Naive B cell (primary cell): ENCODE measurements around the gene MFNG. TPM values are rescaled to one million over a fixed set of nuclear protein-coding genes. Genes with fewer than 3 reads are reported as not detected.
A peak's percentile ranks its signal among the peaks of the same experiment; 100 is the strongest.

Experiments
- ATAC-seq, 2 donors: fragments of 150-1000 bp; cut with Tn5 transposase; 2 replicates each; pipeline ENCODE4 v1.10.0; 2021; ENCODE audit warnings: low read depth in 2 of 2, mild to moderate bottlenecking in 2 of 2, moderate library complexity in 2 of 2
- DNase-seq: peaks from one replicate; pipeline ENCODE4 v3.0.0; 2022
- H3K27ac Mint-ChIP-seq, 6 donors: one replicate each; pipeline ENCODE4 v1.8.0; 2020 to 2022; ENCODE audit warnings: mild to moderate bottlenecking in 6 of 6, mixed read lengths in 6 of 6, moderate library complexity in 5 of 6, inconsistent platforms in 2 of 6
- H3K27me3 Mint-ChIP-seq, 3 donors: one replicate each; pipeline ENCODE4 v1.8.0; 2021 to 2022; ENCODE audit warnings: mixed read lengths in 3 of 3, mild to moderate bottlenecking in 1 of 3
- H3K36me3 Mint-ChIP-seq, 2 donors: one replicate each; pipeline ENCODE4 v1.8.0; 2020 to 2022; ENCODE audit warnings: mixed read lengths in 2 of 2, inconsistent platforms in 1 of 2, mild to moderate bottlenecking in 1 of 2
- H3K4me1 Mint-ChIP-seq, 3 donors: one replicate each; pipeline ENCODE4 v1.8.0; 2020 to 2022; ENCODE audit warnings: mixed read lengths in 3 of 3, inconsistent platforms in 1 of 3, mild to moderate bottlenecking in 1 of 3, moderate library complexity in 1 of 3
- H3K4me3 Mint-ChIP-seq, 8 donors: one replicate each; pipeline ENCODE4 v1.8.0; 2020 to 2022; ENCODE audit warnings: mild to moderate bottlenecking in 8 of 8, mixed read lengths in 8 of 8, moderate library complexity in 8 of 8, inconsistent platforms in 2 of 8
- H3K9me3 Mint-ChIP-seq, 7 donors: one replicate each; pipeline ENCODE4 v1.8.0; 2020 to 2022; ENCODE audit warnings: mixed read lengths in 7 of 7, mild to moderate bottlenecking in 5 of 7, inconsistent platforms in 2 of 7, moderate library complexity in 1 of 7
- polyA plus RNA-seq, 6 donors: library from polyadenylated mRNA; unstranded; fragments of 300-500 nt; fragmentation: Illumina TruSeq; gene quantifications; one replicate each; pipeline ENCODE4 v1.2.3, GENCODE V29; 2021; ENCODE audit warnings: low read depth in 6 of 6

The MFNG gene
- polyA plus RNA-seq, 6 donors from 2014 or later = 145 to 298 (median 186) TPM

- H3K4me1 Mint-ChIP-seq = peaks cover 5 to 8% (median 6%) of the 10 kb centered on the region in 3 donors
- peak overlapping the region in 6 of 8 donors; percentile 31 to 85 (median 48) for H3K4me3 Mint-ChIP-seq
- H3K27me3 Mint-ChIP-seq = peaks cover 32 to 66% (median 43%) of the 10 kb centered on the region in 3 donors
- peaks cover 0 to 7% (median 5%) of the 10 kb centered on the region in 7 donors for H3K9me3 Mint-ChIP-seq
- DNase-seq = no peak
- no peaks in the 10 kb centered on the region for H3K36me3 Mint-ChIP-seq
- H3K27ac Mint-ChIP-seq = peak overlapping the region in 2 of 6 donors; percentile 21 to 47
- ATAC-seq = no peak
Observed at GRCh38 chr22:37520776-37521191, 34.6 kb upstream of the MFNG start.

- Mint-ChIP-seq H3K27me3 (peaks cover 32 to 72% (median 43%) of the 10 kb centered on the region in 3 donors), H3K4me3 (peak within 1 kb of the TSS; percentile 57 to 92 (median 80)), H3K4me1 (peaks cover 5 to 8% (median 6%) of the 10 kb centered on the region in 3 donors), H3K9me3 (peaks cover 0 to 7% (median 5%) of the 10 kb centered on the region in 7 donors), H3K36me3 (no peaks in the 10 kb centered on the region), H3K27ac (peak within 1 kb of the TSS in 2 of 6 donors; percentile 12 to 38)
- DNase-seq = no peak
- peak; percentile 63 to 67 for ATAC-seq
Observed at GRCh38 chr22:37519268-37520195, 33.3 kb upstream of the MFNG start, which contains the start of gene CARD10. Gene CARD10, minus strand, starts transcription at chr22:37519415. Its CDS starts 215 bp downstream, at chr22:37519200.

DNA sequence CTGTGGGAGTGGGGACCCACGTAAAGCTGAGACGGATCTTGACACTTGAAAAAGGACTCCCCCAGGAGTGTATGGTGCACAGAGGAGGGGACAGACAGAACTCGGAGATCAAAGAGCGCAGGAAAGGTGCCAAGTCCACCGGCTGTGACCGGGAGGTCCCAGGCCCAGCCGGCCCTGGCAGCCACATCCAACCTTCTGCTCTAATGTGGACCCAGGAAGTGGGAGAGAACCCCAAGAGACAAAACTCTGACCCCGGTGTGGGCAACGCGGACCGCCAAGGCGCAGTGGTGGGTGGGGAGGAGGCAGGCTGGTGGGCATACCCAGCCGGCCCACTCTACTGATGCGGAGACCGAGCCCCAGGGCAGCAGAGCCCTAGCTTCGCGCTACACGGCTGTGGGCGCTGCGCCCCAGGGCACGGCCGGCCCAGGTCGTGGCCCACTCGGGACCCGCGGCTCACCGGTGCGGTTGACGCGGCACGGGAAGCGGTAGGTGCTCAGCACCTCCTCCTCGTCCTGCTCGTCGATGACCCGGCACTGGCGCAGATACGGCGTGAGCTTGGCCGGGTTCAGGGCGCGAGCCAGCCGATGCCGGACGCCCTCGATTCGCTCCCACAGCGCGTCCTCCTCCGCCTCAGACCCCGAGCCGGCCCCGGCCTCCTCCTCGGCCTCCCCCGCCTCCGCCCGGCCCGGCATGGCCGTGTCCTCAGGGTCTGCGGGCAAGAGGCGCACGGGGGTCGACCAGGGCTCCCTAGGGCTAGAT is 32.5 kb upstream of the MFNG start:
- DNase-seq (no peak), ATAC-seq (peak in 1 of 2 donors; percentile 13)

GRCh38 chr22:37517826-37518450 is 31.8 kb upstream of the MFNG start:
- Mint-ChIP-seq H3K4me1 (peaks cover 5 to 8% (median 6%) of the 10 kb centered on the region in 3 donors), H3K36me3 (no peaks in the 10 kb centered on the region), H3K4me3 (peak overlapping the region; percentile 57 to 92 (median 80)), H3K27me3 (peaks cover 32 to 69% (median 34%) of the 10 kb centered on the region in 3 donors), H3K27ac (no peak overlapping the region), H3K9me3 (peaks cover 0 to 7% (median 5%) of the 10 kb centered on the region in 7 donors)
- DNase-seq (no peak), ATAC-seq (no peak)

More for the DNA sequence above, 32.5 kb upstream of the MFNG start:
- H3K27ac Mint-ChIP-seq = no peak overlapping the region
- peaks cover 0 to 7% (median 5%) of the 10 kb centered on the region in 7 donors for H3K9me3 Mint-ChIP-seq
- peaks cover 32 to 71% (median 40%) of the 10 kb centered on the region in 3 donors for H3K27me3 Mint-ChIP-seq
- no peaks in the 10 kb centered on the region for H3K36me3 Mint-ChIP-seq
- peak overlapping the region; percentile 57 to 92 (median 80) for H3K4me3 Mint-ChIP-seq
- H3K4me1 Mint-ChIP-seq = peaks cover 5 to 8% (median 6%) of the 10 kb centered on the region in 3 donors

DNA sequence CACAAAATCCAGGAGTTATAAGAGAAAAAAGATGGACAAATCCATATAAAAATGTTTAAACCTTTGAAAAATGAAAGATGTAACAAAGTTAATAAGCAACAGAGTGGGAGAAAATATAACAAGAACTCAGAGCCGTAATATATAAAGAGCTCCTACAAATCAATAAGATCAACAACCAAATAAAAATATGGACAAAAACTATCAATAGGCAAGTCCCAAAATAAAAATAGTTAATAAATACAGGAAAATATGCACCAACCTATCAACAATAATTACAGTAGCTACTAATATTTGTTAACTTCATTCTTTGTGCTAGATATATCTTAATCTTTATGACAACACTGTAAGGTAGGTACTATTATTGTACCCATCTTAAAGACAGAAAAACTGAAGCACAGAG is 30.3 kb upstream of the MFNG start:
- no peak for DNase-seq
- Mint-ChIP-seq H3K4me1 (peaks cover 5 to 8% (median 6%) of the 10 kb centered on the region in 3 donors), H3K27ac (no peak overlapping the region), H3K4me3 (peak overlapping the region in 2 of 8 donors; percentile 41 to 80), H3K9me3 (peaks cover 0 to 7% (median 5%) of the 10 kb centered on the region in 7 donors), H3K27me3 (peaks cover 17 to 60% (median 19%) of the 10 kb centered on the region in 3 donors), H3K36me3 (no peaks in the 10 kb centered on the region)
- ATAC-seq = no peak

- H3K4me1 Mint-ChIP-seq = peaks cover 5 to 8% (median 6%) of the 10 kb centered on the region in 3 donors
- H3K36me3 Mint-ChIP-seq = no peaks in the 10 kb centered on the region
- peaks cover 12 to 54% (median 14%) of the 10 kb centered on the region in 3 donors for H3K27me3 Mint-ChIP-seq
- peak overlapping the region in 2 of 8 donors; percentile 41 to 80 for H3K4me3 Mint-ChIP-seq
- H3K27ac Mint-ChIP-seq = no peak overlapping the region
- no peak for ATAC-seq
- DNase-seq = no peak
- H3K9me3 Mint-ChIP-seq = peaks cover 0 to 7% (median 5%) of the 10 kb centered on the region in 7 donors
Observed at GRCh38 chr22:37515901-37516300, 29.7 kb upstream of the MFNG start.

DNA sequence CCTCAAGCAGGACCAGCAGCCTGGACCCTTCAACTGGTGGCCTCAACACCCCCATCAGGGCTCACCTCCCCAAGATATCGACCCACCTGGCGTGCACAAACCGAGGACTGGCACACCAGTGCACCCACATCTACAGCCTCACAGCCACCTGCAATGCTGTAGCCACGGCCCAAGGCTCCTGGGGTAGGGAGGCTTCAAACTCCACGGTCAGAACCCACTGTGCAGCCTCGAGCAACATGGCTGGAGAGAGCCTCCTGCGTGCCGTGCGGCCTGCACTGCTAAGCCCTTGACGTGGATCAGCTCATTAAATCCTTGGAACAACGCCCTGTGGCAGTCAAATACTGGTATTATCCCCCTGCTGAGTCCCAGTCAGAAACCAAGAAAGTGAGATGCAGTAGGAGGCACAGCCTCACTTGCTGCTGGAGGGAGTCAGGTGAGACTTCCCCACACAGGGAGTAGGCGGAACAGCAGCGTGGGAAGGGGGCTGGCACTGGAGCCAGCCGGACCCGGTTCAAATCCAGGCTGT is 28.4 kb upstream of the MFNG start:
- DNase-seq (no peak), ATAC-seq (no peak)
- Mint-ChIP-seq H3K36me3 (no peaks in the 10 kb centered on the region), H3K27me3 (peaks cover 8 to 42% (median 10%) of the 10 kb centered on the region in 3 donors), H3K27ac (no peak overlapping the region), H3K4me1 (peaks cover 5 to 7% (median 6%) of the 10 kb centered on the region in 3 donors), H3K9me3 (peaks cover 0 to 7% (median 5%) of the 10 kb centered on the region in 7 donors), H3K4me3 (no peak overlapping the region)

DNA sequence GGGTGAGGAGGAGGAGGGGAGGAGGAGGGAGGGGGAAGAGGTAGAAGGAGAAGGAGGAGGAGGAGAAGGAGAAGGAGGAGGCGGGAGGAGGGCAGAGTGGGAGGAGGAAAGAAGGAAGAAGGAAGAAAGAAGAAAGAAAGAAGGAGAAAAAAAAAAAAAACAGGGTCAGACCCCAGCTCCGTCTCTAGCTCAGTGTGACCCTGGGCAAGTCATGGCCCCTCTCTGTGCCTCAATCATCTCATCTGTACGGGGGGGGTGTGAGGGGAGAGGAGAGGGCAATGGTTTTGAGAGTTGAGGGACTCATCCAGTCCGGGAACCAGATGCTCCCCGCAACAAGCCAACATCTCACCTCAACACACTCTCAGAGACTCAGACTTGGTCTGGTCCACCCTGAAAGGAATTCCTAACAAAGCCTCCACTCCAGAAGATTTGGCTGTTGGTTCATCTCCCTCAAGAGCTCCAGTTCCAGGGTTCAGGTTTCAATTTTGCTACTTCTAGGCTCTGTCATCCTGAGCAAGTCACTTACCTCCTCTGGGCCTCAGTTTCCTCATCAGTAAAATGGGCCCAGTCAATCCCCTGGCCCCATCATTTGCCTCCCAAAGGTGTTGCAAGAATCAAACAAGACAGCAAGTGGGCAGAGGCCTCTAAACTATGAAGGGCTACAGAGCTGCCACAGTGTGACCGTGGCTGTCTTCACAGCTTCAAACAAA is 25.4 kb upstream of the MFNG start:
- Mint-ChIP-seq H3K36me3 (no peaks in the 10 kb centered on the region), H3K4me3 (no peak overlapping the region), H3K9me3 (peaks cover 0 to 6% (median 4%) of the 10 kb centered on the region in 7 donors), H3K27me3 (peaks cover 0 to 30% (median 0%) of the 10 kb centered on the region in 3 donors), H3K4me1 (no peaks in the 10 kb centered on the region), H3K27ac (no peak overlapping the region)
- ATAC-seq = no peak
- no peak for DNase-seq

- H3K36me3 Mint-ChIP-seq = no peaks in the 10 kb centered on the region
- no peak for DNase-seq
- peaks cover 0 to 2% (median 0%) of the 10 kb centered on the region in 7 donors for H3K9me3 Mint-ChIP-seq
- no peaks in the 10 kb centered on the region for H3K4me1 Mint-ChIP-seq
- H3K4me3 Mint-ChIP-seq = no peak overlapping the region
- H3K27ac Mint-ChIP-seq = no peak overlapping the region
- H3K27me3 Mint-ChIP-seq = peaks cover 0 to 18% (median 0%) of the 10 kb centered on the region in 3 donors
- ATAC-seq = no peak
Observed at GRCh38 chr22:37510091-37510490, 23.9 kb upstream of the MFNG start.

DNA sequence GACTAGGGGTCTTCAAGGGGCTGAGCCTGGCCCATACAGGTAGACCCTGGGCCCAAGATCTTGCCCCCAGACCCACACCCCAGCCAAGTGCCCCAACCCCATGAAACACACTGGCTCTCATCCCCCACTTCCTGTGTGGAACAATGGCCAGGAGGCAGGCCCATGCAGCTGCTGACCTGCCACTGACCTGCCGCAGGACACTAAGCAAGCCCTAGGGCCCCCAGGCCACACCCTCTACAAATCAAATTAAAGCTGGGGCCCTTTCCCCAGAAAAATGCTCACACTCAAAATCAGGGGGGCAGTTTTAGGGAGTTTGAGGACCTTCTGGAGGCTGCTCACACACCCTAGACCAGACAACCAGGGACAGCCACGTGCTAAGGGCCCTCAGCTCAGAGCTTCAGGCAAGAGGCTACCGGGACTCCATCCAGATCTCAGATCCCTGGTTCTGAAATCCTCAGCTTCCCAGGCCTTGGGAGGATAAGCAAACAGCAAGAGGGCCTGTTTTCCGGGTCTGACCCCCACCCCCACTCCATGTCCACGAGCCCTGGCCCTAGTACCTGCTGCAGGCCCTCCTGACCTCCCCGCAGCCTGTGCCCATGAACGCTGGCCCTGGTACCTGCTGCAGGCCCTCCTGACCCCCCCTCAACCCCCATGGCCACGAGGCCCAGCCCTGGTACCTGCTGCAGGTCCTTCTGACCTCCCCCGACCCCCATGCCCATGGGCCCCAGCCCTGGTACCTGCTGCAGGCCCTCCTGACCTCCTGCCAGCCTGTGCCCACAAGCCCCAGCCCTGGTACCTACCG is 23.1 kb upstream of the MFNG start:
- no peak for ATAC-seq
- no peaks in the 10 kb centered on the region for H3K36me3 Mint-ChIP-seq
- peaks cover 0 to 2% (median 0%) of the 10 kb centered on the region in 7 donors for H3K9me3 Mint-ChIP-seq
- no peak overlapping the region for H3K4me3 Mint-ChIP-seq
- peak overlapping the region in 1 of 6 donors; percentile 42 for H3K27ac Mint-ChIP-seq
- H3K27me3 Mint-ChIP-seq = peaks cover 0 to 15% (median 0%) of the 10 kb centered on the region in 3 donors
- DNase-seq = no peak
- no peaks in the 10 kb centered on the region for H3K4me1 Mint-ChIP-seq

DNA sequence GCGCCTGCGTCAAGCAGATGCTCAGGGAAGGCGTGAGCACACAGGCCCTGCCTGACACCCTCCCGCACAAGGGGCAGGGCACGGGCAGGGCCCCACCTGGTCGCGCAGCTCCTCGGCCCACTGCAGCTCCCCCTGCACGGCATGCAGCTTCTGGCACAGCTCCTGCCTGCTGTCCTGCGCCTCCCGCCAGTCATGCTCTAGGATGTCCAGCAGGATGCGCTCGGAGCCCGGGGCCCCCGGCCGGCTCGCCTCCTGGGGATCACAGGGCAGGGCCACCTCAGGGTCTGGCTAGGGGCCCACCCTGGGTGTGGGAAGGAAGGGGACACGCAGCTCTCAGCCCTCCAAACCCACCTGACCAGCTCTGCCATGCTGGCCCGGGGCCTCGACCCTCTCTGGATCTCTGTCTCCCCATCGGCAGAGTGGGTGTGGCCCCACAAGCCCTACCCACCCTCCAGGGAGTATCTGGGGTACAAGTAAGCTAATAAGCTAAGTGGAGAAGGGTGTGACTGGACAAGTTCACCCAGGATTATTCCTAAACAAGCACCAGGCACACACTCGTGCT is 22.3 kb upstream of the MFNG start:
- Mint-ChIP-seq H3K27ac (peak overlapping the region in 1 of 6 donors; percentile 42), H3K36me3 (no peaks in the 10 kb centered on the region), H3K9me3 (peaks cover 0 to 2% (median 0%) of the 10 kb centered on the region in 7 donors), H3K4me1 (no peaks in the 10 kb centered on the region), H3K27me3 (peaks cover 0 to 15% (median 0%) of the 10 kb centered on the region in 3 donors), H3K4me3 (no peak overlapping the region)
- no peak for DNase-seq
- no peak for ATAC-seq
